ENCODE results near the gene MBD5. TPM values are rescaled to one million over a fixed set of nuclear protein-coding genes. Genes with fewer than 3 reads are reported as not detected.

The MBD5 gene
- total RNA-seq, 4 donors from 2014 or later = 22.9 to 44.2 (median 40.2) TPM

- Histone ChIP-seq H3K36me3 (no peaks in the 10 kb centered on the region), H3K27me3 (no peaks in the 10 kb centered on the region), H3K4me3 (no peak overlapping the region), H3K27ac (no peak overlapping the region), H3K4me1 (no peaks in the 10 kb centered on the region), H3K9me3 (no peaks in the 10 kb centered on the region)
- no peak for TF ChIP-seq POLR2A (IDR thresholded peaks at IDR 0.05)
- TF ChIP-seq, protein P1, sequence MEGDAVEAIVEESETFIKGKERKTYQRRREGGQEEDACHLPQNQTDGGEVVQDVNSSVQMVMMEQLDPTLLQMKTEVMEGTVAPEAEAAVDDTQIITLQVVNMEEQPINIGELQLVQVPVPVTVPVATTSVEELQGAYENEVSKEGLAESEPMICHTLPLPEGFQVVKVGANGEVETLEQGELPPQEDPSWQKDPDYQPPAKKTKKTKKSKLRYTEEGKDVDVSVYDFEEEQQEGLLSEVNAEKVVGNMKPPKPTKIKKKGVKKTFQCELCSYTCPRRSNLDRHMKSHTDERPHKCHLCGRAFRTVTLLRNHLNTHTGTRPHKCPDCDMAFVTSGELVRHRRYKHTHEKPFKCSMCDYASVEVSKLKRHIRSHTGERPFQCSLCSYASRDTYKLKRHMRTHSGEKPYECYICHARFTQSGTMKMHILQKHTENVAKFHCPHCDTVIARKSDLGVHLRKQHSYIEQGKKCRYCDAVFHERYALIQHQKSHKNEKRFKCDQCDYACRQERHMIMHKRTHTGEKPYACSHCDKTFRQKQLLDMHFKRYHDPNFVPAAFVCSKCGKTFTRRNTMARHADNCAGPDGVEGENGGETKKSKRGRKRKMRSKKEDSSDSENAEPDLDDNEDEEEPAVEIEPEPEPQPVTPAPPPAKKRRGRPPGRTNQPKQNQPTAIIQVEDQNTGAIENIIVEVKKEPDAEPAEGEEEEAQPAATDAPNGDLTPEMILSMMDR (IDR thresholded peaks at IDR 0.05) = no peak
- no peak for DNase-seq
These were observed 25.9 kb downstream of the MBD5 start for GRCh38 chr2:148046802-148047201.

DNA sequence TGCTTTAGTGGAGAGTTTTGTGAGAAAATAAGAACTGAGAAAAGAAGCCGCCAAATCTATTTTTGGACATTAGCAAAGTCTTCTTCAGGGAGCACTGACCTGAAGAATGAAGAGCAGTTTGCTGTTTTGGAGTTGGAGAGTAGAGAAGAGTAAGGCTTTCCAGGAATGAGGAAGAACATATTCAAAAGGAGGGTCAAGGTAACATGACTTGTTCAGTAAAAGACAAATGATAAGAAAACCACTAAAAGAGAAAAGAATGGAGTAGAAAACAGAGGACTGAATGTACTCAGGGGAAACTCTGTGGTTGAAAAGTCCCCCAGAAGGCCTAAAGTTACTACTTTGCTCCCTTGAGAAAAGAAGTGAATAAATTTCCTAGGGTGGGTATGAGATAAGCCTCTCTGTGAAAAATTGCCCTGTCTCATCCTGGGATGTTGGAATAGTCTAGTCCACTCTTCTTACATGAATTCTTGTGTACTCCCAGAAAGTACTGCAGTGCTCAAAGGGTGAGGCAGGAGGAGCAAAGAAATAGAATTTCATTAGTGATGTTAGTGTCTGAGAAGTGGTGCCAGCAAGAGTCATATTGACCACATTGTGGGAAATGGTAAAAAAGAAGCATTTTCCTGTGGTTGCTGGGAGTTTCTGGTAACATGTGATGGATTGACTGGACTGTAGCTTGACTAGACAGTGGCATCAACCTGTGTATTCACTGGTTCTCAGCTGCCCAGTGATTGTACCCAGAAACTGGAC is 27.8 kb downstream of the MBD5 start:
- Histone ChIP-seq H3K4me3 (no peak overlapping the region), H3K4me1 (no peaks in the 10 kb centered on the region), H3K9me3 (no peaks in the 10 kb centered on the region), H3K27me3 (no peaks in the 10 kb centered on the region), H3K36me3 (no peaks in the 10 kb centered on the region), H3K27ac (no peak overlapping the region)
- no peak for DNase-seq
- TF ChIP-seq POLR2A (IDR thresholded peaks at IDR 0.05) = no peak

- Histone ChIP-seq H3K27me3 (no peaks in the 10 kb centered on the region), H3K27ac (no peak overlapping the region), H3K36me3 (no peaks in the 10 kb centered on the region), H3K9me3 (no peaks in the 10 kb centered on the region), H3K4me3 (no peak overlapping the region), H3K4me1 (no peaks in the 10 kb centered on the region)
- TF ChIP-seq POLR2A (IDR thresholded peaks at IDR 0.05) = no peak
- TF ChIP-seq, protein P1 (IDR thresholded peaks at IDR 0.05) = no peak
- DNase-seq = no peak
These were observed 28.4 kb downstream of the MBD5 start for GRCh38 chr2:148049284-148049683.

- Histone ChIP-seq H3K4me3 (no peak overlapping the region), H3K27ac (no peak overlapping the region), H3K4me1 (no peaks in the 10 kb centered on the region), H3K36me3 (no peaks in the 10 kb centered on the region), H3K27me3 (no peaks in the 10 kb centered on the region), H3K9me3 (no peaks in the 10 kb centered on the region)
- TF ChIP-seq, protein P1 (IDR thresholded peaks at IDR 0.05) = no peak
- no peak for TF ChIP-seq POLR2A (IDR thresholded peaks at IDR 0.05)
- no peak for DNase-seq
These were observed 31.8 kb downstream of the MBD5 start for GRCh38 chr2:148052687-148053086.

- H3K4me3 ChIP-seq = no peak overlapping the region
- H3K27me3 ChIP-seq = no peaks in the 10 kb centered on the region
- no peak overlapping the region for H3K27ac ChIP-seq
- TF ChIP-seq, protein P1 (IDR thresholded peaks at IDR 0.05) = no peak
- no peak for TF ChIP-seq POLR2A (IDR thresholded peaks at IDR 0.05)
- peaks cover 0 to 2% (median 0%) of the 10 kb centered on the region in 4 donors for H3K4me1 ChIP-seq
- no peaks in the 10 kb centered on the region for H3K9me3 ChIP-seq
- no peaks in the 10 kb centered on the region for H3K36me3 ChIP-seq
- no peak for DNase-seq
These were observed 37.8 kb downstream of the MBD5 start for GRCh38 chr2:148058641-148059040.

DNA sequence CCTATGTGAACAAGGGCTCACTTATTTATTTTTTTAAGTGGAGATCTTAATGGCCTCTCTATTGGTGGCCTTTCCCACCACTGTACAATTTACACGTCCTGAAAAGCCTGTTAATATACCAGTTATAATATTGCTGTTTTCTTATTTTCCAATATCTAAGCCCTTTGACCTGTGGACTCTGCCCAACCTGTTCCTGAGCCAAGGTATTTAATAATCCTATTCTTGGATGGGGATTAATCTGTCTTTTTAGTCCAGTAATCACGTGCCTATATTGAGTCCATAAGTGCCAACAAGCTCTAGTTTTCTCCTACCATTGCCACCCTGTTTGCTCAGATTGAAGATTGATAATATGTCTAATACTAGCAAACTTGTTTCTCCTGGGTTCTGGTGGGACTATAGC is 42.7 kb downstream of the MBD5 start:
- H3K9me3 ChIP-seq = no peaks in the 10 kb centered on the region
- H3K4me1 ChIP-seq = peaks cover 0 to 4% (median 0%) of the 10 kb centered on the region in 4 donors
- H3K4me3 ChIP-seq = no peak overlapping the region
- no peaks in the 10 kb centered on the region for H3K27me3 ChIP-seq
- no peak for DNase-seq
- H3K36me3 ChIP-seq = no peaks in the 10 kb centered on the region
- TF ChIP-seq, protein P1 (IDR thresholded peaks at IDR 0.05) = no peak
- TF ChIP-seq POLR2A (IDR thresholded peaks at IDR 0.05) = no peak
- no peak overlapping the region for H3K27ac ChIP-seq

Measured in Peyer's patch (tissue), 4 donors.